HAP-1 (cell line): ENCODE results near the gene SSBP2.

Experiments
- DNase-seq, 2 experiments: peaks; one replicate each; pipeline ENCODE4 v3.0.0-alpha.2; 2016 to 2020; ENCODE audit warnings: low spot score in 2 of 2
- H3K27me3 ChIP-seq: fragments of 250-450 bp; sonication (Bioruptor Pico); 2 replicates; pipeline ENCODE4 v1.5.1; 2020; ENCODE audit warnings: low read depth, mild to moderate bottlenecking, moderate library complexity
- H3K36me3 ChIP-seq: fragments of 250-450 bp; sonication (Bioruptor Pico); replicated peaks from 2 replicates; pipeline ENCODE4 v1.5.1; 2020; ENCODE audit warnings: mild to moderate bottlenecking
- H3K4me1 ChIP-seq: fragments of 250-450 bp; sonication (Bioruptor Pico); 2 replicates; pipeline ENCODE4 v1.5.1; 2020; ENCODE audit warnings: mild to moderate bottlenecking
- H3K4me3 ChIP-seq: fragments of 250-450 bp; sonication (Bioruptor Pico); 2 replicates; pipeline ENCODE4 v1.5.1; 2020; ENCODE audit warnings: mild to moderate bottlenecking, moderate library complexity
- H3K9me3 ChIP-seq: fragments of 250-450 bp; sonication (Bioruptor Pico); 2 replicates; pipeline ENCODE4 v1.5.1; 2020; ENCODE audit warnings: mild to moderate bottlenecking, moderate library complexity
- in situ Hi-C: fragments of 300-500 bp; cut with MboI; formaldehyde crosslinking; loops from 3 replicates; pipeline ENCODE4 v1.14.3; 2020; ENCODE audit warnings: low sequenced_read_pairs, inconsistent platforms, mixed read lengths

Gene SSBP2

GRCh38 chr5:81751009-81751835, at the start of gene SSBP2:
Gene SSBP2, minus strand, starts transcription at chr5:81751097. Its CDS starts 55 bp downstream, at chr5:81751042.
- H3K4me3 ChIP-seq, result peak within 1 kb of the TSS; percentile 58
- no peaks in the 10 kb centered on the region for H3K36me3 ChIP-seq
- in situ Hi-C loops, result loop anchor here (5.0 to 25.0 kb wide), 2 partner anchors 101 to 411 kb away; no protein-coding TSS in a partner anchor
- H3K4me1 ChIP-seq, result peaks cover 45% of the 10 kb centered on the region
- no peaks in the 10 kb centered on the region for H3K27me3 ChIP-seq
- no peaks in the 10 kb centered on the region for H3K9me3 ChIP-seq
- DNase-seq, result peak; percentile 97 to 100

DNA sequence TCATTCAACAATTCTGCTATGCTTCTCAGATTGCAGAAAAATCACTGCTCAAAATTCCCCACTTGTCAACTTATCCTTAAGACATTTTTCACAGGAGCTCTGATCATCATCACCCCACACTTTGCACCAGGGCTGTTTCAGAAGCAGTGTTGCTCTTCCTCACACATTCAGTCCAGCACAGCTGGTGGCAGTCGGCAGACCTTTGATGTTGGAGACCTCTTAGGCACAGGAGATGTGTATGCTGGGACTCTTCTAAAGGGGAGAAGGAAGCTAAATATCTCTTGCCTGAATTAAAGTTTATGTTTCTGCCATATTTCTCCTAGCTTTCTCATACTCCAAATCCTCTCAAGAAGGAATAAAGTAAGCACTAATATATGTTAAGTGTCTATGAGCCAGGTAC, 44.8 kb upstream of the SSBP2 start:
- no peaks in the 10 kb centered on the region for H3K9me3 ChIP-seq
- no peaks in the 10 kb centered on the region for H3K36me3 ChIP-seq
- no peak for DNase-seq
- no peaks in the 10 kb centered on the region for H3K27me3 ChIP-seq
- in situ Hi-C loops, result no loop called here
- no peak overlapping the region for H3K4me3 ChIP-seq
- H3K4me1 ChIP-seq, result 0 out of 2 replicates have a peak, but pooled peaks cover 2% of the 10 kb centered on the region

DNA sequence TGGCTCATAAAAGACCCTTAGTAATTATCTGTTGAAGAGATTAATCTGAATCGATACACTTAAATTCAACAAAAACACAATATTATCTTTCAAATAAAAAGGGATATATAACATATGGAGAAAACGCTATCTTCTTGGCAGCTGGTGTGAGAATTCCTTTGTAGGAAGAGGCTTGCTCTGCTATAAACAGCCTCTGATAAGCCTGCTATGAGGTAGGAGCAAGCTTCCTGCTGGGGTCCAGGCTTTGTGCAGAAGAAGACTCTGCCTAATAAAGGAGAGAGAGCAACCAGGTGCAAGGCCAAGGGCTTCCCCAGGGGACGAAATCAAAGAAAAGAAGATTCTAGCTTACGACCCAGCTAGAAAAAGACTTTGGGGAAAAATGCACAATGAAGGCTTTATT, 43.3 kb upstream of the SSBP2 start:
- no peaks in the 10 kb centered on the region for H3K9me3 ChIP-seq
- 0 out of 2 replicates have a peak, but pooled peaks cover 2% of the 10 kb centered on the region for H3K4me1 ChIP-seq
- H3K27me3 ChIP-seq, result no peaks in the 10 kb centered on the region
- no peak for DNase-seq
- in situ Hi-C loops, result no loop called here
- H3K4me3 ChIP-seq, result no peak overlapping the region
- no peaks in the 10 kb centered on the region for H3K36me3 ChIP-seq

DNA sequence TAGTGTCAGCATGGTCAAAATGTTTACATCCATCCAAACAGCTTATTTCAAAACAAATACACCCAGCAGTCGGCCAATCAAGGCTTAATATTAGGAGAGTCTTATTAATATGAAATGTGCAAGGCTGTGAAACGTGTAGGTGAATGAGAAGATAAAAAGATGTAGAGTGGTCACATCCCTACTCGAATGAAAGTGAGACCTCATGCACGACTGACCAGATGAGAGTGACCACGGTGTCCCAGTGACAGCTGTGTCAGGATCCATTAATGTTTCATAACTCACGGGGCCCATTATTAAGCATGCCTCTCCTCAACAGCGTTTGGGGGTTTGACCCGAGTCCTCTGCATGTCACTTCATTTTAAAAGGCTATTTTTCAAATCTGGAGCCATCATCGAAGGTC, 39.4 kb upstream of the SSBP2 start:
- no peak overlapping the region for H3K4me3 ChIP-seq
- peaks cover 27% of the 10 kb centered on the region for H3K4me1 ChIP-seq
- H3K27me3 ChIP-seq, result no peaks in the 10 kb centered on the region
- no peaks in the 10 kb centered on the region for H3K9me3 ChIP-seq
- DNase-seq, result no peak
- in situ Hi-C loops, result no loop called here
- H3K36me3 ChIP-seq, result no peaks in the 10 kb centered on the region

- in situ Hi-C loops, result loop anchor here (5.0 kb wide), 1 partner anchor 58 kb away; no protein-coding TSS in a partner anchor
- H3K36me3 ChIP-seq, result no peaks in the 10 kb centered on the region
- no peak overlapping the region for H3K4me3 ChIP-seq
- no peaks in the 10 kb centered on the region for H3K27me3 ChIP-seq
- DNase-seq, result no peak
- H3K4me1 ChIP-seq, result peaks cover 27% of the 10 kb centered on the region
- no peaks in the 10 kb centered on the region for H3K9me3 ChIP-seq
These were observed 38.1 kb upstream of the SSBP2 start for GRCh38 chr5:81789033-81789432.

GRCh38 chr5:81788329-81788728, 37.4 kb upstream of the SSBP2 start:
- in situ Hi-C loops, result loop anchor here (5.0 kb wide), 1 partner anchor 59 kb away; no protein-coding TSS in a partner anchor
- no peaks in the 10 kb centered on the region for H3K27me3 ChIP-seq
- no peaks in the 10 kb centered on the region for H3K36me3 ChIP-seq
- H3K9me3 ChIP-seq, result no peaks in the 10 kb centered on the region
- no peak for DNase-seq
- H3K4me3 ChIP-seq, result no peak overlapping the region
- peaks cover 27% of the 10 kb centered on the region for H3K4me1 ChIP-seq

DNA sequence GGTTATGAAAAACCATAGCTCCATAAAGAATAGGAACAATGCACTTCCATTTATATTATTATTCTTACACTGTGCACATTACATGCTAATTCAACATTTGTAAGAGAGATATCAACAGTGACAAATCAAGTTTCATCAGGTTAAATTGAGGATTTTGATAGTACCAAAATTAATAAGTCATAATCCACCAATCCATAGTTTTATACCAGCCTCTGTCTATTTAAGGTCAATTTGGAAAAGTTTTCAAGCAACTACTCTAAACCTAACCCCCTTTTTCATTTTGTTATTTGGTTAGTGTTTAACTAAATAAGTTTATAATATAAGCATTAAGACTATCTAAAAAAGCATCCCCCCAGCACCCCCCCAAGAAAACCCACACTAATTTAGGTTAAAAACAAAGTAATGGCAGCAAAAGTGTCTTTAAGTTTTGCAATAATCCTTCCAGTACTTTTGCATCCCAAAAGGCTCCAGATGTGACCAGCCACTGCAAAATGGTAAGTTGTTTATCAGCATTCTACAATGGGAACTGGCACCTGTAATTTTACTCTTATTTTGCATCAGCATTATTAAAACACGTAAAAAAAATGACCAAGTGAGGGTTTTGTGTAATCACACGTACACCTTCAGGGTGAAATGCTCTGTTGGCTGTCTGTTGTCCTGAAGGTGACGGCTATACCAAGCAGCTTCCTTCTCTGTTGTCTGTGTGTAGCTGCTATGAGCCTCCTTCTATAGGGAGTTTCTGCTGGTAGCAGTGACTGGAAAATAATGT, 36.8 kb upstream of the SSBP2 start:
- Histone ChIP-seq H3K4me3 (no peak overlapping the region), H3K27me3 (no peaks in the 10 kb centered on the region), H3K4me1 (peaks cover 27% of the 10 kb centered on the region), H3K36me3 (no peaks in the 10 kb centered on the region), H3K9me3 (no peaks in the 10 kb centered on the region)
- peak; percentile 81 to 82 for DNase-seq
- in situ Hi-C loops, result loop anchor here (5.0 kb wide), 1 partner anchor 60 kb away; no protein-coding TSS in a partner anchor

GRCh38 chr5:81786991-81787390, 36.1 kb upstream of the SSBP2 start:
- Histone ChIP-seq H3K36me3 (no peaks in the 10 kb centered on the region), H3K9me3 (no peaks in the 10 kb centered on the region), H3K4me1 (peaks cover 27% of the 10 kb centered on the region), H3K4me3 (no peak overlapping the region), H3K27me3 (no peaks in the 10 kb centered on the region)
- DNase-seq, result peak in 1 of 2 experiments; percentile 14
- in situ Hi-C loops, result loop anchor here (5.0 kb wide), 1 partner anchor 60 kb away; no protein-coding TSS in a partner anchor

- Histone ChIP-seq H3K4me1 (peaks cover 27% of the 10 kb centered on the region), H3K36me3 (no peaks in the 10 kb centered on the region), H3K9me3 (no peaks in the 10 kb centered on the region), H3K27me3 (no peaks in the 10 kb centered on the region), H3K4me3 (no peak overlapping the region)
- DNase-seq, result no peak
- in situ Hi-C loops, result loop anchor here (5.0 kb wide), 1 partner anchor 61 kb away; no protein-coding TSS in a partner anchor
These were observed 35.6 kb upstream of the SSBP2 start for GRCh38 chr5:81786496-81786895.

GRCh38 chr5:81785322-81785721, 34.4 kb upstream of the SSBP2 start:
- Histone ChIP-seq H3K4me3 (no peak overlapping the region), H3K9me3 (no peaks in the 10 kb centered on the region), H3K4me1 (peaks cover 27% of the 10 kb centered on the region), H3K36me3 (no peaks in the 10 kb centered on the region), H3K27me3 (no peaks in the 10 kb centered on the region)
- in situ Hi-C loops, result loop anchor here (5.0 kb wide), 1 partner anchor 62 kb away; no protein-coding TSS in a partner anchor
- DNase-seq, result no peak

GRCh38 chr5:81783401-81783800, 32.5 kb upstream of the SSBP2 start:
- Histone ChIP-seq H3K4me3 (no peak overlapping the region), H3K4me1 (peaks cover 33% of the 10 kb centered on the region), H3K27me3 (no peaks in the 10 kb centered on the region), H3K9me3 (no peaks in the 10 kb centered on the region), H3K36me3 (no peaks in the 10 kb centered on the region)
- no peak for DNase-seq
- in situ Hi-C loops, result no loop called here

- in situ Hi-C loops, result no loop called here
- no peak overlapping the region for H3K4me3 ChIP-seq
- H3K36me3 ChIP-seq, result no peaks in the 10 kb centered on the region
- no peaks in the 10 kb centered on the region for H3K27me3 ChIP-seq
- H3K9me3 ChIP-seq, result no peaks in the 10 kb centered on the region
- no peak for DNase-seq
- H3K4me1 ChIP-seq, result peaks cover 29% of the 10 kb centered on the region
These were observed 31.9 kb upstream of the SSBP2 start for GRCh38 chr5:81782811-81783210.

GRCh38 chr5:81779916-81780266, 29.0 kb upstream of the SSBP2 start:
- in situ Hi-C loops, result no loop called here
- H3K4me1 ChIP-seq, result peaks cover 13% of the 10 kb centered on the region
- no peaks in the 10 kb centered on the region for H3K9me3 ChIP-seq
- H3K27me3 ChIP-seq, result no peaks in the 10 kb centered on the region
- DNase-seq, result no peak
- no peak overlapping the region for H3K4me3 ChIP-seq
- no peaks in the 10 kb centered on the region for H3K36me3 ChIP-seq
